Suprapubic skin (tissue), 4 donors: Measurements from ENCODE around the gene HSD17B8. TPM values are rescaled to one million over a fixed set of nuclear protein-coding genes. Genes with fewer than 3 reads are reported as not detected.

ENCODE experiments used
- DNase-seq, 2 donors: peaks; one replicate each; pipeline ENCODE4 v3.0.0-alpha.2; 2019; ENCODE audit warnings: low spot score in 2 of 2
- H3K27ac ChIP-seq: fragments of 200-600 bp; sonication (generic); one replicate; pipeline ENCODE4 v1.5.1; 2019
- H3K27me3 ChIP-seq: fragments of 200-600 bp; sonication (generic); one replicate; pipeline ENCODE4 v1.5.1; 2019
- H3K36me3 ChIP-seq: fragments of 200-600 bp; sonication (generic); one replicate; pipeline ENCODE4 v1.5.1; 2019
- H3K4me1 ChIP-seq: fragments of 200-600 bp; sonication (generic); one replicate; pipeline ENCODE4 v1.5.1; 2019
- H3K4me3 ChIP-seq: fragments of 200-600 bp; sonication (generic); one replicate; pipeline ENCODE4 v1.5.1; 2019; ENCODE audit warnings: mild to moderate bottlenecking
- H3K9me3 ChIP-seq: fragments of 200-600 bp; sonication (generic); one replicate; pipeline ENCODE4 v1.5.1; 2019
- CTCF ChIP-seq, 2 donors: fragments of 200-600 bp in 1 of 2; fragments of 450-650 bp in 1 of 2; sonication (generic) in 1 of 2; IDR thresholded peaks; one replicate each; pipeline ENCODE4 v1.5.1; 2016 to 2019; ENCODE audit warnings: antibody characterized with exemption in 2 of 2, mild to moderate bottlenecking in 1 of 2, moderate library complexity in 1 of 2
- EP300 ChIP-seq: sonication (generic); formaldehyde crosslinking; IDR thresholded peaks from one replicate; pipeline ENCODE4 v1.6.1; 2017; ENCODE audit warnings: antibody characterized with exemption
- POLR2A ChIP-seq, 2 donors: fragments of 450-650 bp; IDR thresholded peaks; one replicate each; pipeline ENCODE4 v1.6.1; 2017; ENCODE audit warnings: antibody characterized with exemption in 2 of 2, mild to moderate bottlenecking in 2 of 2, moderate library complexity in 2 of 2
- POLR2AphosphoS5 ChIP-seq, 3 donors: sonication (generic); formaldehyde crosslinking; IDR thresholded peaks; one replicate each; pipeline ENCODE4 v1.6.1; 2017; ENCODE audit warnings: antibody characterized with exemption in 3 of 3
- WGBS: methylation state at CpG from one replicate; pipeline ENCODE4 v1.1.5; 2018; 5-methylcytosine and 5-hydroxymethylcytosine counted together
- total RNA-seq, 4 donors: library from RNA; depleted of rRNA; stranded (reverse); fragments of >200 nt; gene quantifications; one replicate each; pipeline ENCODE4 v1.1.0, GENCODE V29; 2016

The HSD17B8 gene
- total RNA-seq, result 10 to 100 TPM; 26.2 to 66.0 (median 50.5) TPM

- Histone ChIP-seq H3K4me3 (peak within 1 kb of the TSS; percentile 81), H3K36me3 (peaks cover 20% of the 10 kb centered on the region), H3K4me1 (peaks cover 59% of the 10 kb centered on the region), H3K27me3 (no peaks in the 10 kb centered on the region), H3K27ac (peak within 1 kb of the TSS; percentile 86), H3K9me3 (no peaks in the 10 kb centered on the region)
- TF ChIP-seq POLR2A (IDR thresholded peaks at IDR 0.05), result peak in 1 of 2 donors; percentile 15
- no peak for TF ChIP-seq POLR2AphosphoS5 (IDR thresholded peaks at IDR 0.05)
- TF ChIP-seq EP300, result no peak
- peak; percentile 96 to 97 for DNase-seq
- 1% methylated on average over 36 of the region's 48 CpGs for WGBS
These were observed at the start of gene HSD17B8 for GRCh38 chr6:33204415-33205190. Gene HSD17B8, plus strand, starts transcription at chr6:33204655. Its CDS starts 14 bp downstream, at chr6:33204669.

- WGBS, result 74% methylated on average over 6 of the region's 6 CpGs
- peaks cover 4% of the 10 kb centered on the region for H3K9me3 ChIP-seq
- H3K4me3 ChIP-seq, result no peak overlapping the region
- no peaks in the 10 kb centered on the region for H3K36me3 ChIP-seq
- no peak for TF ChIP-seq CTCF (IDR thresholded peaks at IDR 0.05)
- no peak for TF ChIP-seq POLR2AphosphoS5 (IDR thresholded peaks at IDR 0.05)
- no peak for TF ChIP-seq EP300
- no peak for TF ChIP-seq POLR2A (IDR thresholded peaks at IDR 0.05)
- no peak for DNase-seq
- H3K27me3 ChIP-seq, result no peaks in the 10 kb centered on the region
- H3K4me1 ChIP-seq, result peaks cover 11% of the 10 kb centered on the region
- no peak overlapping the region for H3K27ac ChIP-seq
These were observed 47.9 kb upstream of the HSD17B8 start for GRCh38 chr6:33156561-33156960.

GRCh38 chr6:33156964-33157363 lies 47.5 kb upstream of the HSD17B8 start:
- H3K27me3 ChIP-seq, result no peaks in the 10 kb centered on the region
- WGBS, result 90% methylated on average over 2 of the region's 2 CpGs
- TF ChIP-seq CTCF (IDR thresholded peaks at IDR 0.05), result no peak
- no peak for TF ChIP-seq POLR2AphosphoS5 (IDR thresholded peaks at IDR 0.05)
- TF ChIP-seq POLR2A (IDR thresholded peaks at IDR 0.05), result no peak
- no peak for TF ChIP-seq EP300
- H3K9me3 ChIP-seq, result peaks cover under 1% of the 10 kb centered on the region
- DNase-seq, result no peak
- no peak overlapping the region for H3K4me3 ChIP-seq
- H3K27ac ChIP-seq, result no peak overlapping the region
- peaks cover 14% of the 10 kb centered on the region for H3K4me1 ChIP-seq
- H3K36me3 ChIP-seq, result no peaks in the 10 kb centered on the region

GRCh38 chr6:33160096-33160495 lies 44.4 kb upstream of the HSD17B8 start:
- no peaks in the 10 kb centered on the region for H3K36me3 ChIP-seq
- no peak overlapping the region for H3K27ac ChIP-seq
- no peaks in the 10 kb centered on the region for H3K9me3 ChIP-seq
- TF ChIP-seq POLR2A (IDR thresholded peaks at IDR 0.05) (no peak), CTCF (IDR thresholded peaks at IDR 0.05) (no peak), POLR2AphosphoS5 (IDR thresholded peaks at IDR 0.05) (no peak), EP300 (no peak)
- H3K4me1 ChIP-seq, result peaks cover 20% of the 10 kb centered on the region
- H3K27me3 ChIP-seq, result no peaks in the 10 kb centered on the region
- no peak for DNase-seq
- 92% methylated on average over 11 of the region's 11 CpGs for WGBS
- H3K4me3 ChIP-seq, result no peak overlapping the region

GRCh38 chr6:33160728-33161344 lies 43.6 kb upstream of the HSD17B8 start:
- H3K4me1 ChIP-seq, result peaks cover 20% of the 10 kb centered on the region
- 14% methylated on average over 13 of the region's 13 CpGs for WGBS
- TF ChIP-seq CTCF (IDR thresholded peaks at IDR 0.05), result no peak
- no peak for TF ChIP-seq POLR2A (IDR thresholded peaks at IDR 0.05)
- TF ChIP-seq POLR2AphosphoS5 (IDR thresholded peaks at IDR 0.05), result no peak
- TF ChIP-seq EP300, result no peak
- H3K4me3 ChIP-seq, result peak overlapping the region; percentile 50
- no peaks in the 10 kb centered on the region for H3K9me3 ChIP-seq
- no peaks in the 10 kb centered on the region for H3K27me3 ChIP-seq
- DNase-seq, result no peak
- no peaks in the 10 kb centered on the region for H3K36me3 ChIP-seq
- H3K27ac ChIP-seq, result peak overlapping the region; percentile 12
